H1 (cell line): ENCODE measurements around the gene HIVEP3.

Experiments used
- CTCF ChIP-seq, 3 experiments: IDR thresholded peaks; 1 replicate in 2 of 3; 2 replicates in 1 of 3; pipeline versions ENCODE4 v1.5.1 to v1.6.1; 2011; ENCODE audit warnings: low read length in 3 of 3, mild to moderate bottlenecking in 3 of 3, inconsistent platforms in 2 of 3, low read depth in 1 of 3, moderate library complexity in 1 of 3; ENCODE audit not compliant: insufficient read depth in 1 of 3; ENCODE audit errors: control extremely low read depth in 1 of 3
- EZH2 ChIP-seq: fragments of 200-600 bp; sonication (generic); IDR thresholded peaks from 2 replicates; pipeline ENCODE4 v1.7.1; 2012; ENCODE audit warnings: low read depth, mild to moderate bottlenecking, moderate library complexity, low read length, inconsistent platforms; ENCODE audit not compliant: severe bottlenecking
- POLR2A ChIP-seq, 2 experiments: IDR thresholded peaks; 1 replicate in 1 of 2; 2 replicates in 1 of 2; pipeline ENCODE4 v1.6.1; 2011; ENCODE audit warnings: low read depth in 2 of 2, low read length in 2 of 2, mild to moderate bottlenecking in 2 of 2; ENCODE audit errors: control extremely low read depth in 1 of 2
- POLR2AphosphoS5 ChIP-seq: IDR thresholded peaks from 2 replicates; pipeline ENCODE4 v1.6.1; 2011; ENCODE audit warnings: low read depth, low read length
- TAF1 ChIP-seq: IDR thresholded peaks from 2 replicates; pipeline ENCODE4 v1.6.1; 2011; ENCODE audit warnings: mild to moderate bottlenecking, low read depth, low read length
- YY1 ChIP-seq: IDR thresholded peaks from 2 replicates; pipeline ENCODE4 v1.6.1; 2011; ENCODE audit warnings: low read depth, mild to moderate bottlenecking, low read length
- TF ChIP-seq, protein P1 (sequence below): fragments of 300-600 bp; sonication (generic); IDR thresholded peaks from 2 replicates; pipeline ENCODE4 v1.7.1; 2012; ENCODE audit warnings: low read length, moderate library complexity, mild to moderate bottlenecking, inconsistent platforms; ENCODE audit not compliant: insufficient replicate concordance

DNA sequence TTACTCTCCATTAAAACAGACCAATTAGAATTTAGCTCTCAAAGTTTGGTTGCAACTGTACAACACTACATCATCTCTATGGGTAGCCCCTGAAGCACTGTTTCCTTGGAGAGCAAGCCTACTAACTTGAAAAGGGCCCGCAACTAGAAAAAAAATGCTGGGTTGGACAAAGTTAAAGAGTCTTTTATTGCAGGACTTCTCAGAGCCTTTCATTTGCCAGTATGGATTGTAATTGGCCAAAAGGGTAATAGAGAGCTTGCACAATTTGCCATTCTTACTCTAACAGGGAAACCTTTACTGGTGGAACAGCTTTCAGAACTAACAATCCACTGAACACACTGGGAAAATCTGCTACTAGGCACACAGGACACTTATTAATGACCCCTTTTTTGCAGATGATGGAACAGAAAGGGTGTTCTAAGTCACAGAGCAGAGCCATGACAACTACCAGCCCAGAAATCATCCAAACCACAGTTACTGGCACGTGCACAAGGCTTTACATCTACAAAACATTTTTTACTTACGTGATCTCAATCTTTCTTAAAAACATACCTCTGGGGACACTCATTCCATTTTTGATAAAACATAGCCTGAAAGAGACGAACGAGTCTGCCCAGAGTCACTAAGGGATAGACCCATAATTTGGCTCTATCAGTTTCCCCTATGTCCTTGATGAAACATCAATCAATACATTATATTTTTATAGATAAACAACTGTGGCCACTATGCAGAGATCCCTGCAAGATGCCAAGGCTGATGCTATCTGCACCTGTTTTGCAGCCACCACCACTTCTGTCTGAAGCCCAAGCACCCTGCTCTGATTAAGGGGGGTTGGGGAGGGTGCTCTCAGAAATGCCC is 257.9 kb downstream of the HIVEP3 start:
- no peak for TF ChIP-seq CTCF (IDR thresholded peaks at IDR 0.05; ENCODE audit: control extremely low read depth in 1 of 3, insufficient read depth in 1 of 3, low read depth in 1 of 3, low read length in 3 of 3)
- TF ChIP-seq, protein P1, sequence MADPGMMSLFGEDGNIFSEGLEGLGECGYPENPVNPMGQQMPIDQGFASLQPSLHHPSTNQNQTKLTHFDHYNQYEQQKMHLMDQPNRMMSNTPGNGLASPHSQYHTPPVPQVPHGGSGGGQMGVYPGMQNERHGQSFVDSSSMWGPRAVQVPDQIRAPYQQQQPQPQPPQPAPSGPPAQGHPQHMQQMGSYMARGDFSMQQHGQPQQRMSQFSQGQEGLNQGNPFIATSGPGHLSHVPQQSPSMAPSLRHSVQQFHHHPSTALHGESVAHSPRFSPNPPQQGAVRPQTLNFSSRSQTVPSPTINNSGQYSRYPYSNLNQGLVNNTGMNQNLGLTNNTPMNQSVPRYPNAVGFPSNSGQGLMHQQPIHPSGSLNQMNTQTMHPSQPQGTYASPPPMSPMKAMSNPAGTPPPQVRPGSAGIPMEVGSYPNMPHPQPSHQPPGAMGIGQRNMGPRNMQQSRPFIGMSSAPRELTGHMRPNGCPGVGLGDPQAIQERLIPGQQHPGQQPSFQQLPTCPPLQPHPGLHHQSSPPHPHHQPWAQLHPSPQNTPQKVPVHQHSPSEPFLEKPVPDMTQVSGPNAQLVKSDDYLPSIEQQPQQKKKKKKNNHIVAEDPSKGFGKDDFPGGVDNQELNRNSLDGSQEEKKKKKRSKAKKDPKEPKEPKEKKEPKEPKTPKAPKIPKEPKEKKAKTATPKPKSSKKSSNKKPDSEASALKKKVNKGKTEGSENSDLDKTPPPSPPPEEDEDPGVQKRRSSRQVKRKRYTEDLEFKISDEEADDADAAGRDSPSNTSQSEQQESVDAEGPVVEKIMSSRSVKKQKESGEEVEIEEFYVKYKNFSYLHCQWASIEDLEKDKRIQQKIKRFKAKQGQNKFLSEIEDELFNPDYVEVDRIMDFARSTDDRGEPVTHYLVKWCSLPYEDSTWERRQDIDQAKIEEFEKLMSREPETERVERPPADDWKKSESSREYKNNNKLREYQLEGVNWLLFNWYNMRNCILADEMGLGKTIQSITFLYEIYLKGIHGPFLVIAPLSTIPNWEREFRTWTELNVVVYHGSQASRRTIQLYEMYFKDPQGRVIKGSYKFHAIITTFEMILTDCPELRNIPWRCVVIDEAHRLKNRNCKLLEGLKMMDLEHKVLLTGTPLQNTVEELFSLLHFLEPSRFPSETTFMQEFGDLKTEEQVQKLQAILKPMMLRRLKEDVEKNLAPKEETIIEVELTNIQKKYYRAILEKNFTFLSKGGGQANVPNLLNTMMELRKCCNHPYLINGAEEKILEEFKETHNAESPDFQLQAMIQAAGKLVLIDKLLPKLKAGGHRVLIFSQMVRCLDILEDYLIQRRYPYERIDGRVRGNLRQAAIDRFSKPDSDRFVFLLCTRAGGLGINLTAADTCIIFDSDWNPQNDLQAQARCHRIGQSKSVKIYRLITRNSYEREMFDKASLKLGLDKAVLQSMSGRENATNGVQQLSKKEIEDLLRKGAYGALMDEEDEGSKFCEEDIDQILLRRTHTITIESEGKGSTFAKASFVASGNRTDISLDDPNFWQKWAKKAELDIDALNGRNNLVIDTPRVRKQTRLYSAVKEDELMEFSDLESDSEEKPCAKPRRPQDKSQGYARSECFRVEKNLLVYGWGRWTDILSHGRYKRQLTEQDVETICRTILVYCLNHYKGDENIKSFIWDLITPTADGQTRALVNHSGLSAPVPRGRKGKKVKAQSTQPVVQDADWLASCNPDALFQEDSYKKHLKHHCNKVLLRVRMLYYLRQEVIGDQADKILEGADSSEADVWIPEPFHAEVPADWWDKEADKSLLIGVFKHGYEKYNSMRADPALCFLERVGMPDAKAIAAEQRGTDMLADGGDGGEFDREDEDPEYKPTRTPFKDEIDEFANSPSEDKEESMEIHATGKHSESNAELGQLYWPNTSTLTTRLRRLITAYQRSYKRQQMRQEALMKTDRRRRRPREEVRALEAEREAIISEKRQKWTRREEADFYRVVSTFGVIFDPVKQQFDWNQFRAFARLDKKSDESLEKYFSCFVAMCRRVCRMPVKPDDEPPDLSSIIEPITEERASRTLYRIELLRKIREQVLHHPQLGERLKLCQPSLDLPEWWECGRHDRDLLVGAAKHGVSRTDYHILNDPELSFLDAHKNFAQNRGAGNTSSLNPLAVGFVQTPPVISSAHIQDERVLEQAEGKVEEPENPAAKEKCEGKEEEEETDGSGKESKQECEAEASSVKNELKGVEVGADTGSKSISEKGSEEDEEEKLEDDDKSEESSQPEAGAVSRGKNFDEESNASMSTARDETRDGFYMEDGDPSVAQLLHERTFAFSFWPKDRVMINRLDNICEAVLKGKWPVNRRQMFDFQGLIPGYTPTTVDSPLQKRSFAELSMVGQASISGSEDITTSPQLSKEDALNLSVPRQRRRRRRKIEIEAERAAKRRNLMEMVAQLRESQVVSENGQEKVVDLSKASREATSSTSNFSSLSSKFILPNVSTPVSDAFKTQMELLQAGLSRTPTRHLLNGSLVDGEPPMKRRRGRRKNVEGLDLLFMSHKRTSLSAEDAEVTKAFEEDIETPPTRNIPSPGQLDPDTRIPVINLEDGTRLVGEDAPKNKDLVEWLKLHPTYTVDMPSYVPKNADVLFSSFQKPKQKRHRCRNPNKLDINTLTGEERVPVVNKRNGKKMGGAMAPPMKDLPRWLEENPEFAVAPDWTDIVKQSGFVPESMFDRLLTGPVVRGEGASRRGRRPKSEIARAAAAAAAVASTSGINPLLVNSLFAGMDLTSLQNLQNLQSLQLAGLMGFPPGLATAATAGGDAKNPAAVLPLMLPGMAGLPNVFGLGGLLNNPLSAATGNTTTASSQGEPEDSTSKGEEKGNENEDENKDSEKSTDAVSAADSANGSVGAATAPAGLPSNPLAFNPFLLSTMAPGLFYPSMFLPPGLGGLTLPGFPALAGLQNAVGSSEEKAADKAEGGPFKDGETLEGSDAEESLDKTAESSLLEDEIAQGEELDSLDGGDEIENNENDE = no peak
- TF ChIP-seq YY1 = no peak
- TF ChIP-seq POLR2AphosphoS5 = no peak
- TF ChIP-seq POLR2A (IDR thresholded peaks at IDR 0.05; ENCODE audit: control extremely low read depth in 1 of 2, low read depth in 2 of 2, low read length in 2 of 2) = no peak
- TF ChIP-seq EZH2 = no peak
- TF ChIP-seq TAF1 = no peak
